T-helper 2 cell (primary cell): ENCODE results near the gene PRSS1.
"Not testable (repeated sequence)": the region's sequence is repeated elsewhere in the genome, so short reads cannot be mapped to it uniquely, and the experiment has no call there.

ENCODE experiments used
- DNase-seq, 5 experiments: peaks; one replicate each; pipeline versions ENCODE4 v3.0.0 to v3.0.0-alpha.2; 2012 to 2022
- total RNA-seq, 2 donors: gene quantifications; one replicate each; lab custom pipeline; 2026; lab: John Stamatoyannopoulos, UW

Gene PRSS1
- 0 to 0.31 reads per million in 2 donors for total RNA-seq

GRCh38 chr7:142749218-142749993, at the start of gene PRSS1:
TSS of gene PRSS1 (plus strand) at chr7:142749472. CDS start at chr7:142749485, 13 bp downstream.
- DNase-seq: no peak

GRCh38 chr7:142700935-142701334, 48.3 kb upstream of the PRSS1 start:
- not testable (repeated sequence) for DNase-seq

GRCh38 chr7:142703655-142704305, 45.5 kb upstream of the PRSS1 start:
- no peak for DNase-seq

GRCh38 chr7:142708726-142709125, 40.5 kb upstream of the PRSS1 start:
- DNase-seq: not testable (repeated sequence)

GRCh38 chr7:142709921-142710320, 39.4 kb upstream of the PRSS1 start:
- DNase-seq: no peak

- peak in 1 of 5 experiments; percentile 52 for DNase-seq
Measured at GRCh38 chr7:142711196-142711595, 38.1 kb upstream of the PRSS1 start.

GRCh38 chr7:142711746-142712616, 37.3 kb upstream of the PRSS1 start:
- peak in 3 of 5 experiments; percentile 4 to 82 (median 25) for DNase-seq

- no peak for DNase-seq
Measured at GRCh38 chr7:142712617-142712957, 36.7 kb upstream of the PRSS1 start.

- peak in 3 of 5 experiments; percentile 24 to 92 (median 37) for DNase-seq
Measured at GRCh38 chr7:142714375-142714774, 34.9 kb upstream of the PRSS1 start.

- DNase-seq: no peak
Measured at GRCh38 chr7:142716596-142716995, 32.7 kb upstream of the PRSS1 start.

GRCh38 chr7:142717453-142717852, 31.8 kb upstream of the PRSS1 start:
- peak in 2 of 5 experiments; percentile 37 to 82 for DNase-seq

- no peak for DNase-seq
Measured at GRCh38 chr7:142718313-142718712, 31.0 kb upstream of the PRSS1 start.

- peak in 2 of 5 experiments; percentile 18 to 48 for DNase-seq
Measured at GRCh38 chr7:142720172-142720773, 29.0 kb upstream of the PRSS1 start.

GRCh38 chr7:142720986-142721385, 28.3 kb upstream of the PRSS1 start:
- no peak for DNase-seq

- peak in 1 of 5 experiments; percentile 22 for DNase-seq
Measured at GRCh38 chr7:142722248-142722794, 27.0 kb upstream of the PRSS1 start.

GRCh38 chr7:142733271-142733670, 16.0 kb upstream of the PRSS1 start:
- no peak for DNase-seq

GRCh38 chr7:142739923-142740492, 9.3 kb upstream of the PRSS1 start:
- DNase-seq: peak in 1 of 5 experiments; percentile 27

- no peak for DNase-seq
Measured at GRCh38 chr7:142740786-142741185, 8.5 kb upstream of the PRSS1 start.

GRCh38 chr7:142741932-142742331, 7.3 kb upstream of the PRSS1 start:
- not testable (repeated sequence) for DNase-seq

GRCh38 chr7:142745091-142745635, 4.1 kb upstream of the PRSS1 start:
- no peak for DNase-seq

GRCh38 chr7:142745745-142746144, 3.5 kb upstream of the PRSS1 start:
- DNase-seq: no peak

- no peak for DNase-seq
Measured at GRCh38 chr7:142746264-142746663, 3.0 kb upstream of the PRSS1 start.
